ENCODE data around the gene PIGK.

Gene PIGK

GRCh38 chr1:77089756-77090155 lies 129.5 kb downstream of the PIGK start:
- DNase-seq = no peak

GRCh38 chr1:77085109-77085508 lies 134.1 kb downstream of the PIGK start:
- no peak for DNase-seq

- no peak for DNase-seq
Measured at GRCh38 chr1:77084457-77084856, 134.8 kb downstream of the PIGK start.

- no peak for DNase-seq
Measured at GRCh38 chr1:77081834-77082233, 137.4 kb downstream of the PIGK start.

GRCh38 chr1:77076759-77077158 lies 142.5 kb downstream of the PIGK start:
- DNase-seq = no peak

GRCh38 chr1:77068013-77068412 lies 151.2 kb downstream of the PIGK start:
- no peak for DNase-seq

GRCh38 chr1:77065693-77066342 lies 153.4 kb downstream of the PIGK start:
- no peak for DNase-seq

GRCh38 chr1:77064246-77064645 lies 155.0 kb downstream of the PIGK start:
- DNase-seq = no peak

- DNase-seq = no peak
Measured at GRCh38 chr1:77063118-77063517, 156.1 kb downstream of the PIGK start.

- no peak for DNase-seq
Measured at GRCh38 chr1:77061162-77061561, 158.1 kb downstream of the PIGK start.

GRCh38 chr1:77060000-77060399 lies 159.2 kb downstream of the PIGK start:
- no peak for DNase-seq

- DNase-seq = no peak
Measured at GRCh38 chr1:77057994-77058585, 161.1 kb downstream of the PIGK start.

GRCh38 chr1:77056525-77056924 lies 162.7 kb downstream of the PIGK start:
- no peak for DNase-seq

GRCh38 chr1:77051425-77051824 lies 167.8 kb downstream of the PIGK start:
- DNase-seq = no peak

GRCh38 chr1:77048615-77049005 lies 170.6 kb downstream of the PIGK start:
- DNase-seq = no peak

GRCh38 chr1:77047978-77048614 lies 171.1 kb downstream of the PIGK start:
- no peak for DNase-seq

GRCh38 chr1:77047575-77047974 lies 171.7 kb downstream of the PIGK start:
- DNase-seq = no peak

- DNase-seq = no peak
Measured at GRCh38 chr1:77044133-77044849, 174.9 kb downstream of the PIGK start.

- DNase-seq = no peak
Measured at GRCh38 chr1:77040826-77041225, 178.4 kb downstream of the PIGK start.

GRCh38 chr1:77039739-77040138 lies 179.5 kb downstream of the PIGK start:
- DNase-seq = no peak

GRCh38 chr1:77039111-77039510 lies 180.1 kb downstream of the PIGK start:
- no peak for DNase-seq

Measured in midbrain (tissue), 1 donor.